Measurements from ENCODE around the gene VSTM2L.

- TF ChIP-seq, protein P1, sequence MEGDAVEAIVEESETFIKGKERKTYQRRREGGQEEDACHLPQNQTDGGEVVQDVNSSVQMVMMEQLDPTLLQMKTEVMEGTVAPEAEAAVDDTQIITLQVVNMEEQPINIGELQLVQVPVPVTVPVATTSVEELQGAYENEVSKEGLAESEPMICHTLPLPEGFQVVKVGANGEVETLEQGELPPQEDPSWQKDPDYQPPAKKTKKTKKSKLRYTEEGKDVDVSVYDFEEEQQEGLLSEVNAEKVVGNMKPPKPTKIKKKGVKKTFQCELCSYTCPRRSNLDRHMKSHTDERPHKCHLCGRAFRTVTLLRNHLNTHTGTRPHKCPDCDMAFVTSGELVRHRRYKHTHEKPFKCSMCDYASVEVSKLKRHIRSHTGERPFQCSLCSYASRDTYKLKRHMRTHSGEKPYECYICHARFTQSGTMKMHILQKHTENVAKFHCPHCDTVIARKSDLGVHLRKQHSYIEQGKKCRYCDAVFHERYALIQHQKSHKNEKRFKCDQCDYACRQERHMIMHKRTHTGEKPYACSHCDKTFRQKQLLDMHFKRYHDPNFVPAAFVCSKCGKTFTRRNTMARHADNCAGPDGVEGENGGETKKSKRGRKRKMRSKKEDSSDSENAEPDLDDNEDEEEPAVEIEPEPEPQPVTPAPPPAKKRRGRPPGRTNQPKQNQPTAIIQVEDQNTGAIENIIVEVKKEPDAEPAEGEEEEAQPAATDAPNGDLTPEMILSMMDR (IDR thresholded peaks at IDR 0.05) = no peak
- no peak for TF ChIP-seq POLR2A (IDR thresholded peaks at IDR 0.05)
These were observed 8.3 kb downstream of the VSTM2L start for GRCh38 chr20:37911261-37911660.

Measured in body of pancreas (tissue), 4 donors.